GF-D8 (cell line): ENCODE data around the gene CTCFL.
"Not testable (repeated sequence)": the region's sequence is repeated elsewhere in the genome, so short reads cannot be mapped to it uniquely, and the experiment has no call there.

Experiments
- DNase-seq: peaks from one replicate; lab custom pipeline; 2025; lab: John Stamatoyannopoulos, UW

CTCFL gene

GRCh38 chr20:57536120-57536708 is 11.3 kb upstream of the CTCFL start:
- no peak for DNase-seq

GRCh38 chr20:57535297-57535696 is 10.4 kb upstream of the CTCFL start:
- DNase-seq: no peak

GRCh38 chr20:57532104-57532503 is 7.2 kb upstream of the CTCFL start:
- DNase-seq: no peak

GRCh38 chr20:57530327-57530981 is 5.5 kb upstream of the CTCFL start:
- no peak for DNase-seq

- no peak for DNase-seq
Observed at GRCh38 chr20:57529810-57530209, 4.9 kb upstream of the CTCFL start.

- no peak for DNase-seq
Observed at GRCh38 chr20:57529160-57529585, 4.2 kb upstream of the CTCFL start.

GRCh38 chr20:57528148-57528547 is 3.2 kb upstream of the CTCFL start:
- no peak for DNase-seq

- no peak for DNase-seq
Observed at GRCh38 chr20:57527728-57528127, 2.8 kb upstream of the CTCFL start.

- DNase-seq: no peak
Observed at GRCh38 chr20:57526885-57527460, 2.0 kb upstream of the CTCFL start.

- no peak for DNase-seq
Observed at GRCh38 chr20:57526087-57526884, 1.3 kb upstream of the CTCFL start.

- no peak for DNase-seq
Observed at GRCh38 chr20:57525328-57526086, 567 bp upstream of the CTCFL start.

- no peak for DNase-seq
Observed at GRCh38 chr20:57523782-57524181, 1.2 kb downstream of the CTCFL start.

- DNase-seq: no peak
Observed at GRCh38 chr20:57522380-57523140, 2.4 kb downstream of the CTCFL start.

- no peak for DNase-seq
Observed at GRCh38 chr20:57517904-57518303, 7.0 kb downstream of the CTCFL start.

GRCh38 chr20:57514273-57514751 is 10.6 kb downstream of the CTCFL start:
- DNase-seq: no peak

- DNase-seq: no peak
Observed at GRCh38 chr20:57513199-57513598, 11.7 kb downstream of the CTCFL start.

- DNase-seq: no peak
Observed at GRCh38 chr20:57512432-57512831, 12.5 kb downstream of the CTCFL start.

- DNase-seq: not testable (repeated sequence)
Observed at GRCh38 chr20:57511709-57512108, 13.2 kb downstream of the CTCFL start.

GRCh38 chr20:57509665-57510237 is 15.2 kb downstream of the CTCFL start:
- no peak for DNase-seq

- no peak for DNase-seq
Observed at GRCh38 chr20:57508831-57509230, 16.1 kb downstream of the CTCFL start.

GRCh38 chr20:57508381-57508780 is 16.6 kb downstream of the CTCFL start:
- no peak for DNase-seq
